Activated CD4-positive, alpha-beta T cell treated with anti-CD3 and anti-CD28 coated beads for 4 hours (primary cell): ENCODE data around the gene CHSY1.

Experiments
- DNase-seq, 2 donors: peaks; one replicate each; pipeline ENCODE4 v3.0.0-alpha.2; 2020

The CHSY1 gene

GRCh38 chr15:101168898-101169494 is 82.9 kb downstream of the CHSY1 start:
- DNase-seq: no peak

DNA sequence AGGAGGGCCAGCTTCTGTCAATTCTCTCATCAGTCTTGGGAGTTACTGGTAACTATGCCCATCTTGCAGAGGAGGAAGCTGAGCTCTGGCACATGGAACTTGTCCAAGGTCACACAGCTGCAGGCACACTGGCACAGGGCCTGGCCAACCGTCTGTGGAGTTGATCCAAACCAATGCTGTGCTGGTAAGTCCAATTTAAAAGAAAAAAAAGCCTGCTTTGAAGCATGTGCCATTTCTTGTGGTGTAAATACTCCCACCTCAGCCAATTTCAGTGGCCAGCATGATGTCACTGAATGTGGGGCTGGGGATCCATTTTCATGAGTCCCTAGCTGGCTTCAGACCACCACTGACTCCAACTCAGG is 83.4 kb downstream of the CHSY1 start:
- no peak for DNase-seq

- DNase-seq: peak; percentile 63 to 65
These were observed 83.9 kb downstream of the CHSY1 start for GRCh38 chr15:101167753-101168462.

GRCh38 chr15:101167411-101167752 is 84.5 kb downstream of the CHSY1 start:
- no peak for DNase-seq

DNA sequence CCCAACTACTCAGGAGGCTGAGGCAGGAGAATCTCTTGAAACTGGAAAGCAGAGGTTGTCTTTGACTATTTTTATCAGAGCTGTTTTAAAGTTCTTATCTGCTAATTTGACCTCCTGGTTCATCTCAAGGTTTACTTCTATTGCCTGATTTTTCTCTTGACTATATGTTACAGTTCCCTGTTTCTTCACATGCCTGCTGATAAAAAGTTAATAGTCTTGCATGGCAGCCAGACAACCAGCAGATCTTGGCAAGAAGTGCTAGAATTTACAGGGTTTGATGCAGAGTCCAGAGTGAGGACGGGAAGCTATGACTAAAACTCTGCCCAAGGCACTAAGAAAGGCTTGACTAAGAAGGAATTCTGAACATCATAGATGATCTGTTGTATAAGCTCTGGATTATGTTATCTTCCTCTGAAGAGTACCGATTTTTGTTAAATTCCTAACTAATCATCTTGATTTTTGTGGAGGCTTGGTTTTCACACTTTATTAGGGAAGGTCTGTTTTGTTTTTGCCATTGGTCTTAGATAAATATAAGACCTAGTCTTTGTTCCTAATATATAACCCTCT is 85.9 kb downstream of the CHSY1 start:
- DNase-seq: no peak

DNA sequence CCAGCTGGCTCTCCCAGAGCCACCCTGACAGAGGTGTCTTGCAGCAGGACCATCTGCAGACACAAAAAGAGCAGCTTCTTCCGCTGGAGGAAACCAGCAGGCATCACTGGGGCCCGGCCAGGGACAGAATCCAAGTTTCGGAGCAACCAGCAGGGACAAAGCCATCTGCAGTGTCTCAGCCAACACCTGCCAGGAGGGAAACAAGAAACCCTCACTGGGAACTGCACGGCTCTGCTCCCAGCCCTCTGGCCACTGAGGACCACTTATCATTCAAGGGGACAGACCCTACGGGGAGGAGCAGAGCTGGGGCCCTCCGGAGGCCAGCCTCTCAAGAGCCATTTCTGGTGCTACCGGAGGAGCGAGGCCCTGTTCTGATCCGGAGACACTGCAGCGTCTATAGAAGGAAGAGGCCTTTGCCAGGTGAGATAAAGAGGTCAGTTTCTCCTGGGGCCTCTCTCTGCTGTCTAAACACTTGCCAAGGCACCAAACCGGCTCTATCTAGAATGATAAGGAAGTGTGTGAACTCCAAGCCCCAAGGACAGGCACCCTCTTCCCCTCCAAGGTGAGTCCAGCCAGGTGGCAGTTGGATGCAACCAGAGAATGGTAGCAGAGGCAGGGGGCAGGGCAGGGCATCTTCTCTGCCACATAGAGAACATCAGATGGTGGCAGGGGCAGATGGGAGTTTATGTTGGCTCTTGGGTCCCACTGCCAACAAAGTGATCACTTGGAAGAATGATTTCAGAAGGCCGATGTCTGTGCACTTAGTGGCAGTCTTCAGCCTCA is 89.0 kb downstream of the CHSY1 start:
- DNase-seq: no peak

DNA sequence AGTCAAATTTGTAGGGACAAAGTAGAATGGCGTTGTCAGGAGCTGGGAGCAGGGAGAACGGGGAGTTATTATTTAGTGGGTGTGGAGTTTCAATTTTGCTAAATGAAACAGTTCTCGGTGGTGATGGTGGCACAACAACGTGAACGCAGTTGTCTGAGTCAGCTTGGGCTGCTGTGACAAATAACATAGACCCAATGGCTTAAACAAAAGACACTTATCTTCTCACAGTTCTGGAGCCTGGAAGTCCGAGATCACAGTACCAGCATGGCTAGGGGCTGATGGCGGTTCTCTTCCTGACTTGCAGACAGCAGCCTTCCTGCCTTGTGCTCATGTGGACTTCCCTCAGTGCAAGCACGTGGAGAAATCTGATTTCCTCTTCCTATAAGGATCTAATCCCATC is 90.2 kb downstream of the CHSY1 start:
- no peak for DNase-seq

GRCh38 chr15:101159936-101160815 is 91.7 kb downstream of the CHSY1 start:
- DNase-seq: no peak

- DNase-seq: no peak
These were observed 92.5 kb downstream of the CHSY1 start for GRCh38 chr15:101159096-101159935.

GRCh38 chr15:101158166-101159095 is 93.4 kb downstream of the CHSY1 start:
- no peak for DNase-seq

GRCh38 chr15:101157721-101158120 is 94.1 kb downstream of the CHSY1 start:
- no peak for DNase-seq

DNA sequence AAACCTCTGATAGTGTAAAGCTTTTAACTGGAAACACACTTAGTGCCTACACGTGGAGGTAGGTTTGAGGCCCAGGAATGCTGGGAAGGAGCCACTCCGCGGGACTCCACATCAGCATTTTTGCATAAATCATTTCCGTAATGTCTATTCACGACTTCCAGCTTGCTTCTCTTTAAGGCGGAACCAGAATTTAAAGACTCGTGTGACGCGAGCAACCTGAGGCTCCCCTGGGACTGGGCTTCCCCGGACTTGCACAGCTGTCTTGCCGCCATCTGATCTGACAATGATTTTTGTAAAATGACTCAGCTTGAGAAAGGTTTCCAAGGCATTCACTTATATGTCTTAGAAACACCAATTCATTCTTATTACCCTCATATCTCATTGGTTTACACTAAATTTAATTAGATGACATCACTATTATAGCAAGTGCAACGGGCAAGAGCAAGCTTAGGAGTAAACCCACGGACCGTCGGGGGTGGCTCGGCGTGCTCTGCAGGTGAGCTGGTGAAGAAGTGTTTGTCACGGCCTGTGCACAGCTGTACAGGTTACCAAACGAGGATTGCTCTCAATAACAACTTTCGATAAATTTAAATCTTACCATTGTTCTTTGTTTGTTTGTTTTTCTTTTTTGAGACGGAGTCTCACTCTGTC is 95.2 kb downstream of the CHSY1 start:
- no peak for DNase-seq

- no peak for DNase-seq
These were observed 95.8 kb downstream of the CHSY1 start for GRCh38 chr15:101156061-101156460.

GRCh38 chr15:101153801-101154656 is 97.8 kb downstream of the CHSY1 start:
- no peak for DNase-seq

DNA sequence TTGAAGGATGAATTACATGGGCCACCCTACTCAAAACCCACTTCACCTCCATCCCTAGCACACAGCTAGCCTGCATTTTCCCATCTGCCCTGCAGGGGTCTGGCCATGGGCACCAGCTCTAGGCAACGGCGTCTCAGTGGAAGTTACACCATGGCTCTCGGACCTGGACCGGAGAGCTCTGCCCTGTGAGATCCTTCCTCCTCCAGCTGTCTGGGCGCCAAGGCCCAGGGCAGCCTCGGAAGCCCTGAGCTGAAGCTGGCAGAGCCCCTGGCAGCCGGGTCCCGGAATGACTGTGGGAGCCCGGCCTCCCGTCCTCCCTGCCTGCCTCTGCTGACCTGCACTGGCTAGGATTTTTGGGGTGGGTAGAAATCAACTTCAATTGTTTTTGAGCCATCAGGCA is 98.9 kb downstream of the CHSY1 start:
- DNase-seq: no peak

DNA sequence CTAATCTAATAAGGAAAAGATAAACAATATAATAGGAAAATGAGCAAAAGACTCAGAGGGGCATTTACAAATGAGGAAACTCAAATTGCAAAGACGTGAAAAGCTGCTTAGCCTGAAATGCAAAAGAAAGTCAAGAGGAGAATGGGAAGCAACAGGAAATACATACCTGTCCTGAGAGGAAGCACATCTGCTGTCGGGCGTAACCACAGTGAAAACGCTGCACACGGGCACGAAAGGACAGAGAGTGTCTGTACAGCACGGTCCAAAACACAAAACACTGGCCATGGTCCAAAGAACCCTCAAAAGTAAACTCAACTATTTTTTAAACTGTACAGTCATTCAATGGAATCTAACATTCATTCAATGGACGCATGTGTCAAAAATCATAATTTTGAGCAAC is 100.6 kb downstream of the CHSY1 start:
- no peak for DNase-seq

DNA sequence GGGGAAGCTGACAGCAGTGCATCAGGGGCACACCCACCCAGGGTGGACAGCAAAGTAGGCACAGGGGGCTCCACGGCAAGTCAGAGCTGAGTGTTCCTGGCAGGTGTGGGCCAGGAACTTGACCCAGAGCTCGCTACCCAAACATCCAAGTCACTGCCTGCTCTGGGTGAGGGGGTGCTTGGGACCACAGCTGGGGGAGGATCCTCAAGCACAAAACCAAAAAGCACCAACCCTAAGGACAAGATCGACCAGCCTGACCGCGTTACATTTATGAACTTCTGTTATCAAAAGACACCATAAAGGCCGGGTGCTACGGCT is 101.2 kb downstream of the CHSY1 start:
- DNase-seq: no peak

- no peak for DNase-seq
These were observed 101.8 kb downstream of the CHSY1 start for GRCh38 chr15:101149864-101150722.
